Measurements from ENCODE around the gene PFDN6.

Gene PFDN6

GRCh38 chr6:33295621-33296369 lies 6.4 kb downstream of the PFDN6 start:
- no peak for DNase-seq

DNA sequence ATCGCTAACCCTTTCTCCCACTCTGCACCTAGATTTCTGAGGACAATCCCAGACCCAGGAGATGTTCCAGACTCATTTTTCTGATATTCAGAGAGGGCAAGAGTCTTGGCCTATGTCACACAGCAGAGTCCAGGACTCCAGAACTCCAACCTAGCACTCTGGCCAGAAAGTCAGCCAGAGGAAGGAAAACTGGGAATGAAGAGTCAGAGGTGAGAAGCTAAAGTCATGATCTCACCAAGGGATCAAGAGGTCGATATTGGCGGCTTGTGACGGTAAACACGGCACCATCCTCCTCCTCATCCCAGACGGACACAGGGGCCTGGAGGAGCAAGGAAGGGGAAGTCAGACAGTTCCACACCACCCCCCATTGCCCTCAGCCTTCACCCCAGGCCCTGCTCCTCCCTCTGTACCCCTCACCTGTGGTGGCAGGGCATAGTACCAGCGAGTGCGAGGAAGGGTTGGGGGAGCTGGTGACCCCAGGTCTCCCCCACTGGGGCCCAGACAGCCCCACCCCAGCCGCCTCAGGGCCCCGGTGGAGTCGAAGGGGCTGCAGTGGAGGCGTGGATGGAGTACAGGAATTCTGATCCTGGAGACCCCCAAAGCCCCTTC lies 7.5 kb downstream of the PFDN6 start:
- DNase-seq = no peak

DNA sequence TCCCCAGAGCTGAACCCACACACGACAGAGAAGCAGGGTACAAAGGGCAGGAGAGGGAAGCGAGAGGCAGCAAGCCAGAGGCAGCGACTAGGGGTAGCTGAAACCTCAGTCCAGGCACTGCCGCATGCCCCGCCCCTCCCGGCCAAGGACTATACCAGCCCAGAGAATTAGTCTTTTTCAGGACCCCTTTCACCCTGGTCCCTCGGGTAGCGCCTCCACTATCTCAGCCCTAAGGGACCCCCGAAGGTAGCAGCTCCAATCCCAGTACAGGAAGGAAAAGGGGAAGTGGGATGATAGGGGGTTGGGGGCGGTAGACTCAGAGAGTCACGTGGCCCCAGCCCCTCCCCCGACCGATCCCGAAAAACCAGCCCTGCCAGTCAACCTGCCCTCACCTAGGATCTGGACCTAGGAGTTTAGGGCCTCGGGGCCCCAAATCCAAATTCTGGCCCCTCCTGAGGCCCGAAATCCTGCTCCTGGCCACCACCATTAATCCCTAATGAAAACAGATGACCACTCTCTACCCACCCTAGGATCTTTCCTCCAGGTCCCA lies 8.1 kb downstream of the PFDN6 start:
- peak; percentile 71 for DNase-seq

DNA sequence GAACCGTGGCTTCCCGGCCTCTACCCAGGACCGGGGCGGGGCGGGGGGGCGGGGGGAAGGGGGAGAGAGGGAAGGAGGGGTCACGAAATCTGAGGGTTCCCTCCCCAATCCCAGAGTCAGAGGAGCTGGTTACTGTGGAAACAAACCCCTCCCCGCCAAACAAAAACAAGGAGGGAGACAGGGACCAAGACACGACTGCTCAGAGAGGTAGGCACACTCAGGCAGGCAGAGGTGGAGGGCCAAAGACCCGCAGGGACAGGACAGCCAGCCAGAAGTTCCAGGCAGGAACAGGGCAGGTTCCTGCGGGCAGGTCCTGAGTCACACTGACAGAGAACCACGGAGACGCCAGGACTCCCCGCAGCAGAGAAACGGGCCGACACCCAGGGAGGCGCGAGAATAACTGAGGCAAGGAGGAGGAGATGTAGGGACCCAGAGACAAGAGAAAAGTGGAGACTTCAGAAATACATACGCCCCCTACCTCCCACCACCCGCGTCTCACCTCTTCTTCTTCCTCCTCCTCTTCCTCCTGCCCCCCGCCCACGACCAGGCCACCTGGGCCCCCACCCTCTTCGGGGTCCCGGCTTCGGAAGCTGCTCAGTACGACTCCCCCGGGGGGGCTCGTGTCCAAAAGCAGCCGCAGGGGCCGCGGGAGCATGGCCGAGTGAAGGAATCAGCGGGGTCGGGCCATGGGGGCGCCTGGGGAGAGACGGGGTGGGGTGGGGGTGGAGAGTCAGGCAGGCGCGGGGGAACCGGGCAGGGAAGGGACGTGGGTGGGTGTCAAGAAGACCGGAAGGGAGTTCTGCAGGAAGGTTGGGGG lies 8.8 kb downstream of the PFDN6 start:
- DNase-seq = peak; percentile 88

GRCh38 chr6:33298773-33299236 lies 9.4 kb downstream of the PFDN6 start, which contains the start of gene RGL2:
Gene RGL2 (minus strand): TSS chr6:33298942. CDS start chr6:33298610, 332 bp downstream.
- peak; percentile 84 for DNase-seq

DNA sequence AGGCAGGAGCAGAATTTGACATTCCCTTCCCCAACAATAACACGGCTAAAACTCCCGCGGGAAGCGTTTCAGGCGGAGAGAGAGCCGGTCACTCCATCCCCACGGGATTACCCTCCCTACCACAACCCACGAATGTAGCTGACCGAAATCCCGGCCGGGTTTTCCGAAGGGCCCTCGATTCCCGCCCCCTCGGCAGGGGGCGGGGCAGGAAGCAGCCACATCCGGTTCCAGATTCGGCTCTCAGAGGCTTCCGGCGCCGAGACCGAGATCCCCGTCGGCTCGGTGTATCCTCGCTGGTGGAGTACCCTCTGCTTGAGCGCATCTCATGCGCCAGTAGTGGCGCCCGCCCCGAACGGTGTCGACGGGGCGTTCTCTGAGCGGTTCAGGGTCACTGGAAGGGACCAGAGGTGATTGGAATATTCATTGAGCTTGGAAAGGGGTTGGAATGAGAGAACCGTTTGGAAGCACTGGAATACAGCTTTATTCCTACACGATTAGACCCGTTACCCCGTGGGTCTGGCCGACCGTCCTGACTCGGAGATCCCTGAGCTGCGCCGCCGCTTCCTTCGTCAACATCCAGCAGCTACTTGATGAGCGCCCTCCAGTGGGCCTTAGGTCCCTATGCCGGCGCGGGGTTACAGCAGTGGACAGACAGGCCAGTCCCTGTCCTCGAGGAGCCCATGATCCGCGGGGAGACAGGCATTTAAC lies 10.0 kb downstream of the PFDN6 start:
- DNase-seq = peak; percentile 98

- no peak for DNase-seq
Observed at GRCh38 chr6:33301877-33302276, 12.5 kb downstream of the PFDN6 start.

DNA sequence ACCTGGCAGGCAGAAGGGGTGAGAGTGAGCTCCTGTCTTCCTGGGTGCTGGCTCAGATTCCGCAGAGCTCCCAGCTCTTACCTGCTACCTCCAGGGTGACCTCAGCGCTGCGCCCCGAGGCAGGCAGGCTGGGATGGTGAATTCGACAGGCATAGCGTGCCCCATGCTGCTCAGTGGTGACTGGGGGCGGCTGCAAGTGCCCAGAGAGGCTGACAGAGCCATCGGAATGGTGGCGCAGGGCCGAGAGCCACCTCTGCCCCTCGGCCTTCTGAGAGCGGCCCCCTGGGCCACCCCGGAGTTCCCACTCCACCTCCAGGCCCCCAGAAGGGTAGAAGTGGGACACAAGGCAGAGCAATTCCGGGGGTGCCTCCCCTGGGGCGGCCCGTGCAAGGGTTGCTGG lies 14.8 kb downstream of the PFDN6 start:
- DNase-seq = no peak

- DNase-seq = no peak
Observed at GRCh38 chr6:33305052-33305451, 15.7 kb downstream of the PFDN6 start.

DNA sequence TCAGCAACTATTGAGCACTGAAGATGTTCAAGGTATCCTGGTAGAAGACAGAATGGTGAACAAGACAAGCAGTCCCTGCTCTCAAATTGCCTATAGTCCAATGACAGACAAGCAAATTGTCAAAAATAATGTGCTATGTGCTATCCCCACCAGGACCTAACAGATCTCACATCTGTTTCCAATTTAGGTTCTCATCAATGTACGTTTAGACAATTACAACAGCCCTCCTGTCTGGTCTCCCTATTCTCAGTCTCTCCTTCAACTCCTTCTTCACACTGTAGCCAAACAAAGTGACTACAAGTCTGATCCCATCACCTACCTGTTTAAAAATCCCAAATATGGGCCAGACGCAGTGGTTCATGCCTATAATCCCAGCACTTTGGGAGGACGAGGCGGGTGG lies 17.0 kb downstream of the PFDN6 start:
- no peak for DNase-seq

DNA sequence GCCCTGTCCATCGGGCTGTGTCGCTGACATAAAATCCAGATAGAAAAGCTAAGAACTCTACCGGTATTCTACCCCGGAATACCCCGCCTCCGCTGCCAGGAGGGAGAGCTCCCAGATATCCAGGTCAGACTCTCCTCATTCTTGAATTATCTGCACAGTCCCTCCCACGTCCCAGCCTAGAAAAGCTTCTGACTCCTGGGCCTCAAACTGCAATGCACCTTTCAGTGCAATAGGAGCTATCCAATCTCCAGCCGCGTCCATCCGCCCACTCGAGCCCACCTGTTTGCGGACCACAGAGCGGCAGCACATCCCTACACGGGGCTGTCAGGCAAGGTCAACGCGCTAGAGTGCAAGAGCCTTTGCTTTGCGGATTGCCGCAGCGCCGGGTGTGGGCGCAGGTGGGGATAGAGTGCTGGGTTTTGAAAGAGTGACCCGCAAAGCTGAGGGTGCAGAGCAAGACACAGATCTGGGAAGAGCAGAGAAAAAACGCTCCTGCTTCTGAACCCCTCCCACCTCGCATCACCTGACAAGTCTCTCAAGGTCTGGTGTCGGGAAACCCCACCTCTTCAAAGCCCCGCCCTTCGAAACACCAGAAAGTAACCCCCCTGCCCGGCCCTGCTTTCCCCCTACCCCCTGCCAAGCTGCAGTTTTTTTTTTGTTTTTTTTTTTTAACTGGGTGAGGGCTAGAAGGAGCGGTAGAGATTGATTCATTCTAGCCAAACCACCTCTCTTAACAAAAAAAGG lies 23.1 kb downstream of the PFDN6 start:
- peak; percentile 91 for DNase-seq

- peak; percentile 72 for DNase-seq
Observed at GRCh38 chr6:33313105-33313708, 23.8 kb downstream of the PFDN6 start.

DNA sequence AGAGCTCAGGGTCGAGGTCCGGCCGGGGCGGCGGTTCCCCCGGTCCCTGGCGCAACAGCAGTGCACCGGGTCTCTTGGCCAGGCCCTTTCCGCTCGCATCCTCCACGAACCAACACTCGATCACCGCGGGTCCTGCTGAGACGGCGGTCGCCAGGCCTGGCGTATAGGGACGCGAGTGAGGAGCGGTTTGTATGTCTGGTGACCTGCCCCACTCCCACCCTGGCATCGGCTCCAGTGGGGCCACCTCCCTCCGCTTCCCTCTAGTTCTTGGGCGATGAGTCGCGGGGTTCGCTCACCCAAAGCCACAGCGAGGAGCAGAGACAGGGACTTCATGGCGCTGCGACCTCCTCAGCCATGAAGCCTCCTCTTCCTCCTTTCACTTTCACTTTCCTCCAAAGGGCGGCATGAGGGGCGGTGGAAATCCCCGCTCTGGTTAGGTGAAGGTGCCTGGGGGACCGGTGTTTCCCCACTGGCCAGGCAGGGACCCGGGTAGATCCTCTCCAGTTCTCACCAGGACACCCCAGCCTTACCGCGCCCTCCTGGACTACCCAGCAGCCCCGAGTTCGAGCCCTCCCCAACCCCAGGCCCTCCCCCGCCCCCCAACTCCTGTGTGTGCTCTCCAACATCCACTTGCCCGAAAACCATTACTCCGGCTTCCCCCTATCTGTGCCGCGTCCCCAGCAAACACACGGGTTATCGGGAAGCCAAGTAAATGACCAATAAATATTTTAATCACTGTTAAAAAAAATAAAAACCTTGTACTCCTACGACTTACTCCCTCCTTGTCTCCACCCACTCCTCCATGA lies 24.5 kb downstream of the PFDN6 start, which contains the start of gene TAPBP:
Gene TAPBP (minus strand): TSS at position 370 of the 806 bp plus-strand sequence. CDS start 37 bp downstream, at position 333.
- DNase-seq = peak; percentile 86

DNA sequence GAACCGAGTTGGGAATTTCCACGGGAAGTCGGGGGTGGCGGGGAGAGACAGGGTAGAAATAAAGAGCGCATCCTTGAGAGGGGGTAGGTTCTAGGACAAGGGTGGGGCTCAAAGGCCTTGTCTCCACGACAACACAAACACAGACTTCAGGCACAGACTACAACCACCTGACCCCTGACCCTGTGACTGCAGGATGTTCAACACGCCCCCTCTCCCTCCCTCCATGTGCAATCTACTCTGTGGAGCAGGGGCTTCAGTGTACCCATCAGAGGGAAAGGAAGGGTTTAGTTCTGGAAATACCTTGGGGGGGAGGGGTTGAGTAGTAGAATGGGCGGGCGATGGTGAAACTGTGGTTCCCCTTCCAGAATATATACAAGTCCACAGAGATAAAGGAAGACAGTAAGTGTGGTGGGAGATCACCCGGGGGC lies 25.1 kb downstream of the PFDN6 start:
- DNase-seq = peak; percentile 91

GRCh38 chr6:33314943-33315792 lies 25.8 kb downstream of the PFDN6 start:
- DNase-seq = peak; percentile 87

GRCh38 chr6:33315793-33316602 lies 26.6 kb downstream of the PFDN6 start:
- no peak for DNase-seq

DNA sequence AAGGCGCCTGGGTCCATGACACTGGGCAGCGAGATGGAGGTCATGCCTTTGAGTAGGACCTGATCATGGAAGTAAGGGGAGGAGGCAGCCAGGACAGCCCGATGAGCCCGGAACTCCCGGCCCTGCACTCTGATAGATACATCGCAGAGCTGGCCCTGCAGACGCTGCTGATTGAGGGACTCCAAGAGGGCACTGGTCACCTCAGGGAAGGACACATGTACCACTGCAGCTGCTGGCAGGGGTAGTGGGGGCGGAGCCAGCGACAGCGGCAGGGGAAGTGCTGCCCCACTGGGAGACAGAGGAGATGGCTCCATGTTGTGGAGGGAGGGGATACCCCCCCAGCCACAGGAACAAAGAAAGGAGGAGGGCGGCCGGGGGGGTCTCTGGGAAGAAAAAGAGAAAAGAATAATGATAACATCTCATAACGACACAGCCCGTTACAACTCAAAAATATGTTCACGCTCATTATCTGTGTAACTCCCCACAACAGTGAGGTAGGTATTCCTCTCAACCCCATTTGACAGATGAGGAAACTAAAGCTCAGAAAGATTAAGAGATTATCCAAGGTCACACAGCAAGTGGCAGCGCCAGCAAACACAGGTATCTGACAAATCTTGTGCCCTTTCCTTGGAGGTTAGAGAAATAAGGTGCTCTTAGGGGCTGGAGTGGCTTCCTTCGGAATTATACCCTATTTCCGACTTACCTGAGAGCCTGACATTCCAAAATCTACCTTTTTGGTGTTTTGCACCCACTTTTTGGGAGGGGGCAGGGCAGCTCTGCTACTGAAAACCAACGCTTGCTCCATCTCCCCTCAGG lies 27.4 kb downstream of the PFDN6 start:
- peak; percentile 54 for DNase-seq

DNA sequence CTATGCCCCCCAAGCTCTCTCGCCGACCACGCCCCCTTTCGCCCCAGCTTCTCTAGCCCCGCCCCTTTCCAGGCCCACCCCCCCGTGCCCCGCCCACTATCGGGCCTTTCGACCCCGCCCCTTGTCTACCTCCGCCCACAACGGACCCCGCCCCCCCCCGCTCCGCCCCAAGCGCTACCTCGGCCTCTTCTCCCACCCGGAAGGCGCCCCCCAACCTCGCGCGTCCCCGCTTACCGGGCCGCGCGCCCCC lies 27.9 kb downstream of the PFDN6 start:
- peak; percentile 87 for DNase-seq

All from DMS53 (cell line).